ENCODE results near the gene IDH3B. TPM values are rescaled to one million over a fixed set of nuclear protein-coding genes. Genes with fewer than 3 reads are reported as not detected.

IDH3B gene
- polyA plus RNA-seq, 1 experiment, result 143 TPM

- POLR2A ChIA-PET, result no interaction called here
- Histone ChIP-seq H3K27me3 (ENCODE audit: control insufficient read depth, insufficient read depth, low read length) (peaks cover 28% of the 10 kb centered on the region), H3K36me3 (ENCODE audit: control insufficient read depth, insufficient read depth, low read length) (no peaks in the 10 kb centered on the region), H3K4me3 (ENCODE audit: low read depth, low read length) (peak within 1 kb of the TSS; percentile 39)
- DNase-seq (ENCODE audit: low read depth), result no peak
- CTCF ChIA-PET, result interaction anchor here (0.6 to 1.7 kb wide), 4 partner anchors 61 to 931 kb away, joined by 3 to 6 read pairs (median 4); no protein-coding TSS in a partner anchor
- no peak for TF ChIP-seq CTCF (IDR thresholded peaks at IDR 0.05; ENCODE audit: insufficient read depth, low read depth, low read length)
These were observed 28.2 kb upstream of the IDH3B start, which contains the start of gene EBF4 for GRCh38 chr20:2692036-2692885. TSS of gene EBF4 (plus strand) at chr20:2692780. CDS start at chr20:2693646, 866 bp downstream.

DNA sequence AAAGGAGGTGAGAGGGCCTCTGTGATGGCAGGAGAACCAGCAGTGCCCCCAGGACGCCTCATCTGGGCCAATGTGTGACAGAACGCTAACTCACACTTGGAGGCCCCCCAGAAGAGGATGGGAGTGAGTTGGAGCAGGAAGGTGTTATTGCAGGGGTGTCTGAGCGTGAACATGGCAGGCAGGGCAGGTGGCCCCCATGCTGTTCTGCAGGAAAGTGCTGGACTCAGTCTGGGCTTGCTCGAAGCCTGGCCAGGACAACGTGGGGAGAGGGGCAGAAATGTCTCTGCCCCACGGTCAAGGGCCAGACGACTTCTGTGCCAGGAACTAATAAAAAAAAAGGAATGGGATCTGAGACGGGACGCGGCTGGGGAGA, 27.6 kb upstream of the IDH3B start:
- no peak for TF ChIP-seq CTCF (IDR thresholded peaks at IDR 0.05; ENCODE audit: insufficient read depth, low read depth, low read length)
- Histone ChIP-seq H3K27me3 (ENCODE audit: control insufficient read depth, insufficient read depth, low read length) (peaks cover 28% of the 10 kb centered on the region), H3K36me3 (ENCODE audit: control insufficient read depth, insufficient read depth, low read length) (no peaks in the 10 kb centered on the region), H3K4me3 (ENCODE audit: low read depth, low read length) (no peak overlapping the region)
- ChIA-PET CTCF (interaction anchor here (0.6 to 1.2 kb wide), 3 partner anchors 62 to 931 kb away, joined by 3 to 4 read pairs (median 3); no protein-coding TSS in a partner anchor), POLR2A (no interaction called here)
- DNase-seq (ENCODE audit: low read depth), result no peak

DNA sequence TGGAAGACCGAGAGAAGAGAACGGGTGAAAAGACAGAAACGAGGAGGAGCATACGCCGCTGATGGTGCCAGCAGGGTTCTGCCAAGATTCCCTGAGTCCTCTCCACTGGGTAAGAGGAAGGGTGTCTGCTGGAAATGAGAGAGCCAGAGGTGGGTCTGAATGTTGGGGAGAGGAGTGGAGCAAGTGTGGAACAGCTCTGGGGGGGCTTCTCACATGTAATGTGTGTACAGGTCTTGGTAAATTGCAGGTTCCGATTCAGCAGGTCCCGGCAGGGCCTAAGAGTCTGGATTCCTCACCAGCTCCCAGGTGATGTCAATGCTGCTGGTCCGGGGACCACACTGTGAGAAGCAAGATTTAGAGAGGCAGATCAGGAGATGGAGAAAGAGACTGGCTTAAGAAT, 27.1 kb upstream of the IDH3B start:
- POLR2A ChIA-PET, result no interaction called here
- Histone ChIP-seq H3K36me3 (ENCODE audit: control insufficient read depth, insufficient read depth, low read length) (no peaks in the 10 kb centered on the region), H3K27me3 (ENCODE audit: control insufficient read depth, insufficient read depth, low read length) (peaks cover 26% of the 10 kb centered on the region), H3K4me3 (ENCODE audit: low read depth, low read length) (no peak overlapping the region)
- CTCF ChIA-PET, result no interaction called here
- no peak for DNase-seq (ENCODE audit: low read depth)
- TF ChIP-seq CTCF (IDR thresholded peaks at IDR 0.05; ENCODE audit: insufficient read depth, low read depth, low read length), result no peak

DNA sequence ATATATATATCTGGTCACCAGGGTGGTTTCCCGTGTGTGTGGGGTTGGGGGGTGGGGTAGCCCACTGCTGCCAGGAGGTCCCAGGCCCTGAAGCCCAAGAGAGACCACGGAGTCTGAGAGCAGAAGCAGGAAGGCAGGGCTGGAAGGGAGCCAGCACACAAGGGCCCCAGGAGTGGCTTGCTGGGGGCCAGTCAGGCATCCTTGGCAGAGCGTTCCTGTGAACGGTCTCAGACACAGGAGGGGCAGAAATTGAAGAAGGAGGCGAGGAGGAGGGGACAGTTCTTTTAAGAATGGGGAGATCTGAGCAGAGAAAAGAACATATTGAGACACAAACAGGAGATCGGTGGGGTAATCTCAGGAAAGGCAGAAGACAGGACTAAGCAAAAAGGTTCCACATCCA, 26.7 kb upstream of the IDH3B start:
- Histone ChIP-seq H3K36me3 (ENCODE audit: control insufficient read depth, insufficient read depth, low read length) (no peaks in the 10 kb centered on the region), H3K4me3 (ENCODE audit: low read depth, low read length) (no peak overlapping the region), H3K27me3 (ENCODE audit: control insufficient read depth, insufficient read depth, low read length) (peaks cover 26% of the 10 kb centered on the region)
- no peak for DNase-seq (ENCODE audit: low read depth)
- ChIA-PET CTCF (no interaction called here), POLR2A (no interaction called here)
- TF ChIP-seq CTCF (IDR thresholded peaks at IDR 0.05; ENCODE audit: insufficient read depth, low read depth, low read length), result no peak

DNA sequence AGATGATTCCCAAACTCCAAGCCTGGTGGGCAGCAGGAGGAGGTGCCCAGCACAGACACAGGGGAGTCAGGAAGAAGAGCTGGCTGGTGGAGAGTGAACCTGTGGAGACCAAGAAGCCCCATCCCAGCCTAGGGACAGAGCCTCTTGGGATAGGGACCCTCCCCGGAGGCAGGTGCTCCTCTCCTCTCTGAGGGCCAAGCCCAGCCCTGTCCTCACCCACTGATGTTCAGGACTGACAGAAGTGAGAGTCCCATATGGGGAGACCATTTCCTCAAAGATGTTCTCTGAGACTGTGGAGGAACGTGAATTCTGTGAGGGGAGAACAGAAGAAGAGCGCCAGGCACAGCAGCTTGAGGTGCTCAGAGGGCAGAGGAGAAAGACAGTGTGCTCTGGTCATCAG, 26.2 kb upstream of the IDH3B start:
- CTCF ChIA-PET, result interaction anchor here (1.3 kb wide), 1 partner anchor 162 kb away, joined by 3 read pairs; no protein-coding TSS in a partner anchor
- no peak for DNase-seq (ENCODE audit: low read depth)
- TF ChIP-seq CTCF (IDR thresholded peaks at IDR 0.05; ENCODE audit: insufficient read depth, low read depth, low read length), result no peak
- POLR2A ChIA-PET, result no interaction called here
- peaks cover 24% of the 10 kb centered on the region for H3K27me3 ChIP-seq (ENCODE audit: control insufficient read depth, insufficient read depth, low read length)
- H3K36me3 ChIP-seq (ENCODE audit: control insufficient read depth, insufficient read depth, low read length), result no peaks in the 10 kb centered on the region
- no peak overlapping the region for H3K4me3 ChIP-seq (ENCODE audit: low read depth, low read length)
